NCI-H82 treated with DMSO at 0.1 percent for 48 hours (cell line): ENCODE measurements around the gene AFTPH.
"Not testable (repeated sequence)": the region's sequence is repeated elsewhere in the genome, so short reads cannot be mapped to it uniquely, and the experiment has no call there.

ENCODE experiments used
- DNase-seq: peaks from one replicate; lab custom pipeline; 2025; ENCODE audit not compliant: unreplicated experiment; lab: John Stamatoyannopoulos, UW

Gene AFTPH

GRCh38 chr2:64498438-64498837, 25.7 kb upstream of the AFTPH start:
- DNase-seq = no peak

- no peak for DNase-seq
These were observed 23.6 kb upstream of the AFTPH start for GRCh38 chr2:64500549-64500948.

- no peak for DNase-seq
These were observed 22.2 kb upstream of the AFTPH start for GRCh38 chr2:64501946-64502345.

DNA sequence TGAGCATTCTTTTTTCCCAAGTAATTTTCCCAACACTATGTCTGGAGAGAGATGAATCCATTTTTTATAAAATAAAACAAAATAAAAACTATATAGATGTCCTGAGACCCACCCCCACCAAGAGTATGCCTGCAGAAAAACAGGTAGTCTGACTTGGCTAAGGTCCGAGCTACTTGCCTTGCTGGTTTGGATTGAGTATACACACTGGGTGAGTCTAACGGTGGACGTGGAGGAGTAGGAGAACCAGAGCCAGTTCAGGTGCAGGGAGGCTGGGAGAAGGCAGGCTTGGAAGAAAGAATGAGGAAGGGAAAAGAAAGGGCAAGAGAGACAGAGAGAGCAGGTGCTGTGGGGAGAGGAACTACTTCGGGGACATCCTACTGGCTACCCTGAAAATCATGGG, 21.3 kb upstream of the AFTPH start:
- DNase-seq = no peak

GRCh38 chr2:64504774-64505720, 19.1 kb upstream of the AFTPH start:
- no peak for DNase-seq

DNA sequence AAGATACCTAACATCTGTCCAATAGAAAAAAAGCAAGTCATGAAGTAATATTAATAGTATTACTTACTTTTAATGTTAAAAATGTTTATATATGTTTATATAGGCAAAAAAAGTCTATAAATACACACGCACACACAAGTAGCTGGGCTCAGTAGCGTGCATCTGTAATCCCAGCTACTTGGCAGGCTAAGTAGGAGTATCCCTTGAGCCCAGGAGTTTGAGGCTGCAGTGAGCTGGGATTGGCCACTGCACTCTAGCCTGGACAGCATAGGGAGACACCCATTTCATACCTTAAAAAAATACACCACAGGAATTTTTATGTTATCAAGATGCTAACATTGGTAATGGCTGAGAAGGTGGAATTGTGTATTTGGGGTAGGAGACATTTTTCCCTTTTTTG, 17.4 kb upstream of the AFTPH start:
- DNase-seq = no peak

GRCh38 chr2:64514008-64514407, 10.1 kb upstream of the AFTPH start:
- DNase-seq = no peak

DNA sequence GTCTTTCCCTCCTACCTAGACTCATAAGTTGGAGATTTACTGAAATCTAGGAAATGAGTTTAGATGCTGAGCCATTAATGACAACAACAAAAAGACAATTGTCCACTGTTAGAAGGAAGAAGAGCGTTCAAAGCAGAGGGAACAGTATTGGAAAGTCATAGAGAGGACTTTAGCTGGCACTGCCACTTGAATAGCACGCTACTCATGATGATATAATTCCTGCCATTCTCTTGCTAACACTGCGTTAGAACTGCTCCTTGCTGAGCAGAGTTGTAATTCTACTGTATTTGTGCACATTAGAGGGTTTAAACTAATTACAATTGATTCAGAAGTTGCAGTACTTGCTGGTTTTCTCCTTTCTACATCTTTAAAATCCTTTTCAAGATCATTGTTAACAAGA, 9.0 kb upstream of the AFTPH start:
- DNase-seq = no peak

DNA sequence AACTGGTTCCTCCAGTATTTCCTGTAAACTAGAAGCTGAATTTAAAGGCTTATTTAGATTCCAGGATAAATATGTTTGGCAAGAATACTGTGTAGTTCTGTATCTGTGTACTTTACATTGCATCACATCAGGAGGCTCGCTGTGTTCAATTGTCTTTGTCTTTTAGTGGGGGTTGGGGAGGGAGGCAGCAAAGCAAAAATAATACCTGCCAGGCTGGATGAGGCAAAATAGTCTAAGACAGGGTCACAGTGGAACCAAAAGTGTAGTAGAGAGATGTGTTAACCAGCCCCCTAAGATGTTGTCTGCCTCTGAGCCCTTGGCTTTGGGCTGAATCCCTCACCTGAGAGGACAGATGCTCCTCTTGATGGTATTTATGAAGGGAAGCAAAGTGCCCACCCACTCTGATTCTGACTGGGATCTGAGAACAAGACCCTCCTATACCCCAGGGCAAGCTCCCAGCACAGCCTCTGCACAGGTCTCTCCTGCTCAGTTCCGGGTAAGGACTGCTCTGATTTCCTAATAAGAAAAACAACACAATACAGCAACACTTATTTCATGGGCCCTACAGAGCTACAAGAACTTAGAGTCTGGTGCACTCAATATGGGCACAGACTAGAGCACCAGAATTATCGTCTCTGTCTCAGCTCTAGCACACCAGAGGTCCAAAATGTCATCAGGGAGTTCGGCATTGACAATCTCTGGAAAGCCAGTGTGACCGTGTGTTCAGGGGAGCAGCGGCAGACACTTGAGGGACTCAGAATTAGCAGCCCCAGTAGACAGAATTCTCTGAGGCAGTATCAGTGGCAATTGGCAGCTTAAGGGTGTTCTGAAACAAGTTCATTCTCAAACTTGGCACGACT, 7.2 kb upstream of the AFTPH start:
- no peak for DNase-seq

DNA sequence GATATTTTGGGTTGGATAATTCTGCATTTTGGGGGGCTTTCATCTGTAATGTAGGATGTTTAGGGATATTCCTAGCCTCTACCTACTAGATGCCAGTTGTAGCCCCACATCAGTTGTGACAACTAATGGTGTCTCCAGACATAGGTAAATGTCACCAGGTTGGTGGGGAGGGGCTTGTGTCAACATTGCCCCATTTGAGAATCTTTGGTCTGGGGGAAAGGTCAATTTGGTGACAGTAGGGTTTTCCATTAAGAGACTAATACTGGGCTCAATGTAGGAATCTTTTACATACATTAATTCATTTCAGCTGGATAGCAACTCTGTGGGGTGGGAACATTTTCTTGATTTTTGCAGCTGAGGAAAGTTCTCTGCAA, 6.6 kb upstream of the AFTPH start:
- DNase-seq = no peak

DNA sequence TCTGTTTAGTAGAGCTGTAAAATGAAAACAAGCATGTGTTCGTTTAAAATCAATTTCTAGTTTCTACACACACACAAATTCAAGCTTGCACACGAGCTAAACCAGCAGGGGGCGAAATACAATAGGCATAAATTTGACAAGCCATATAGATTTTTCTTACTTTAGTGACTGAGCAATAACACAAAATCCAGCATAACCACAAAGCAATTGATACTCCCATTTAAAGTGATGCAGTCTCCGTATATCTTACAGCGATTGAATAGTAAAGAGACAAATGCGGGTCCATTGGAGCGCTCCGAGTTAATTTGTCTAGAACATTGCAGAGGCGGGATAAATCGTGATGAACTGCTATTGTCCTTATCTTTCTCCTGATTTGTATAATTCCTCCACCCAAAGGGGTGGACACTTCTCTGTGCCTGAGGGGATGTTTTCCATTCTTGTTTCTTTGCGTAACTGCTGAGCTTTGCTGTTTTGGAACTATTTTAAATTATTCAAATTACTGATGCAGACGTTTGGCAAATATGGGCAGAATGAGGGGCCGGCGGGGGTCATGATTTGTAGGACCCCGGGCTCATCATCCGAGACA, 1.2 kb upstream of the AFTPH start:
- peak; percentile 76 for DNase-seq

GRCh38 chr2:64524604-64525316, 632 bp downstream of the AFTPH start:
- no peak for DNase-seq

GRCh38 chr2:64525317-64525613, 1.1 kb downstream of the AFTPH start:
- DNase-seq = no peak

GRCh38 chr2:64526034-64526433, 1.9 kb downstream of the AFTPH start:
- no peak for DNase-seq

DNA sequence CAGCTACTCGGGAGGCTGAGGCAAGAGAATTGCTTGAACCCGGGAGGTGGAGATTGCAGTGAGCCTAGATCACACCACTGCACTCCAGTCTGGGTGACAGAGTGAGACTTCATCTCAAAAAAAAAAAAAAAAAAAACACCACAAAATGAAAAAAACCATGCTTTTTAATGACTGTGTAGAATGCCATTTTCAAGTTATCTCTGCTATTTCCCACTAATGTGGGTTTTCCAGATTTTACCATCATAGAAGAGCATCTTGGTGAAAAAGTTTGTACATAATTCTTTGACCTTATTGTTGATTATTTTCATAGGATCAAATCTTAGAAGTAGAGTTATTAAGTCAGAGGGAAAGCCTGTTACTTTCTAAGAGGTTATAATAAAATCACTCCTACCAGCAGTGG, 6.8 kb downstream of the AFTPH start:
- DNase-seq = not testable (repeated sequence)

- no peak for DNase-seq
These were observed 7.9 kb downstream of the AFTPH start for GRCh38 chr2:64532030-64532429.

- DNase-seq = no peak
These were observed 9.8 kb downstream of the AFTPH start for GRCh38 chr2:64533882-64534281.

- no peak for DNase-seq
These were observed 10.2 kb downstream of the AFTPH start for GRCh38 chr2:64534363-64534762.

DNA sequence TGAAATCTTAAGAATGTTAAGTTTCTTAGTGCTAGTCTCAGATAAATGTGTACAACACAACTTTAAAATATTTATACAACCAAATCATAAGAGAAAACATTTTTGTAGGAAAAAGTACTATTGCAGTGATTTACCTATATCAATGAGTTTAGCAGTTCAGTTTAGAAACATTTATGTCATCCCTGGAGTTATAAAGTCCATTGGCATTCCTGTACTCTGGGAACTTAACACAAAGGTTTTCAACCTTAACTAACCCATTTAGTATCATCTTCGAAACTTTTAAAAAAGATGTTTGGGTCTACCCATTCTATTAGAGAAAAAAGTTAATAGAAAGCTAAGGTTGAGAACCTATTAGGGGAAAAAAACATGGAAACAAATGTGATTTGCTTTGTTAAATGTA, 10.9 kb downstream of the AFTPH start:
- DNase-seq = no peak

- DNase-seq = no peak
These were observed 13.9 kb downstream of the AFTPH start for GRCh38 chr2:64537991-64538390.

- no peak for DNase-seq
These were observed 14.8 kb downstream of the AFTPH start for GRCh38 chr2:64538764-64539433.
